ENCODE measurements around the gene ST6GALNAC2.
"Not testable (repeated sequence)": the region's sequence is repeated elsewhere in the genome, so short reads cannot be mapped to it uniquely, and the experiment has no call there.

The ST6GALNAC2 gene

GRCh38 chr17:76530095-76530723 lies 55.5 kb downstream of the ST6GALNAC2 start:
- DNase-seq (ENCODE audit: low spot score in 2 of 2) (no peak), ATAC-seq (ENCODE audit: low read depth) (no peak)
- no peaks in the 10 kb centered on the region for H3K27me3 Mint-ChIP-seq
- peaks cover 6% of the 10 kb centered on the region for H3K36me3 Mint-ChIP-seq
- peak overlapping the region; percentile 64 for H3K4me3 Mint-ChIP-seq
- H3K9me3 Mint-ChIP-seq: no peaks in the 10 kb centered on the region
- H3K27ac Mint-ChIP-seq: peak overlapping the region; percentile 81
- peaks cover 23% of the 10 kb centered on the region for H3K4me1 Mint-ChIP-seq

- DNase-seq (ENCODE audit: low spot score in 2 of 2) (no peak), ATAC-seq (ENCODE audit: low read depth) (no peak)
- peaks cover 29% of the 10 kb centered on the region for H3K4me1 Mint-ChIP-seq
- H3K4me3 Mint-ChIP-seq: peak overlapping the region; percentile 91
- peak overlapping the region; percentile 81 for H3K27ac Mint-ChIP-seq
- H3K27me3 Mint-ChIP-seq: no peaks in the 10 kb centered on the region
- H3K9me3 Mint-ChIP-seq: no peaks in the 10 kb centered on the region
- peaks cover 6% of the 10 kb centered on the region for H3K36me3 Mint-ChIP-seq
These were observed 56.2 kb downstream of the ST6GALNAC2 start for GRCh38 chr17:76529224-76530094.

GRCh38 chr17:76528528-76529223 lies 57.0 kb downstream of the ST6GALNAC2 start:
- Mint-ChIP-seq H3K27me3 (no peaks in the 10 kb centered on the region), H3K4me3 (peak overlapping the region; percentile 91), H3K4me1 (peaks cover 30% of the 10 kb centered on the region), H3K9me3 (no peaks in the 10 kb centered on the region), H3K36me3 (peaks cover 6% of the 10 kb centered on the region), H3K27ac (peak overlapping the region; percentile 81)
- ATAC-seq (ENCODE audit: low read depth): peak; percentile 34
- no peak for DNase-seq (ENCODE audit: low spot score in 2 of 2)

- Mint-ChIP-seq H3K27ac (peak overlapping the region; percentile 81), H3K4me3 (peak overlapping the region; percentile 91), H3K36me3 (peaks cover 6% of the 10 kb centered on the region), H3K9me3 (no peaks in the 10 kb centered on the region), H3K4me1 (peaks cover 33% of the 10 kb centered on the region), H3K27me3 (no peaks in the 10 kb centered on the region)
- peak; percentile 66 for ATAC-seq (ENCODE audit: low read depth)
- peak in 1 of 2 donors; percentile 52 for DNase-seq (ENCODE audit: low spot score in 2 of 2)
These were observed 57.5 kb downstream of the ST6GALNAC2 start for GRCh38 chr17:76528156-76528527.

GRCh38 chr17:76527430-76528111 lies 58.1 kb downstream of the ST6GALNAC2 start:
- Mint-ChIP-seq H3K4me3 (peak overlapping the region; percentile 91), H3K4me1 (peaks cover 35% of the 10 kb centered on the region), H3K9me3 (no peaks in the 10 kb centered on the region), H3K36me3 (peaks cover 6% of the 10 kb centered on the region), H3K27ac (peak overlapping the region; percentile 81), H3K27me3 (no peaks in the 10 kb centered on the region)
- peak; percentile 63 to 64 for DNase-seq (ENCODE audit: low spot score in 2 of 2)
- peak; percentile 76 for ATAC-seq (ENCODE audit: low read depth)

- ATAC-seq (ENCODE audit: low read depth): not testable (repeated sequence)
These were observed 58.6 kb downstream of the ST6GALNAC2 start for GRCh38 chr17:76527016-76527415.

GRCh38 chr17:76525513-76525833 lies 60.2 kb downstream of the ST6GALNAC2 start:
- not testable (repeated sequence) for DNase-seq (ENCODE audit: low spot score in 2 of 2); H3K27ac Mint-ChIP-seq; H3K27me3 Mint-ChIP-seq; H3K36me3 Mint-ChIP-seq; ATAC-seq (ENCODE audit: low read depth); H3K4me3 Mint-ChIP-seq; H3K9me3 Mint-ChIP-seq
- H3K4me1 Mint-ChIP-seq: peaks cover 28% of the 10 kb centered on the region

More at GRCh38 chr17:76527016-76527415, 58.6 kb downstream of the ST6GALNAC2 start:
- H3K4me1 Mint-ChIP-seq: peaks cover 33% of the 10 kb centered on the region
- not testable (repeated sequence) for H3K36me3 Mint-ChIP-seq; H3K27me3 Mint-ChIP-seq; H3K9me3 Mint-ChIP-seq; DNase-seq (ENCODE audit: low spot score in 2 of 2)
- peak overlapping the region; percentile 80 for H3K4me3 Mint-ChIP-seq
- H3K27ac Mint-ChIP-seq: peak overlapping the region; percentile 81

- H3K4me1 Mint-ChIP-seq: peaks cover 23% of the 10 kb centered on the region
- ATAC-seq (ENCODE audit: low read depth) (no peak), DNase-seq (ENCODE audit: low spot score in 2 of 2) (no peak)
- peak overlapping the region; percentile 14 for H3K27ac Mint-ChIP-seq
- H3K27me3 Mint-ChIP-seq: peaks cover 7% of the 10 kb centered on the region
- H3K9me3 Mint-ChIP-seq: no peaks in the 10 kb centered on the region
- no peak overlapping the region for H3K4me3 Mint-ChIP-seq
- no peaks in the 10 kb centered on the region for H3K36me3 Mint-ChIP-seq
These were observed 60.8 kb downstream of the ST6GALNAC2 start for GRCh38 chr17:76524598-76525512.

GRCh38 chr17:76523084-76524037 lies 62.3 kb downstream of the ST6GALNAC2 start:
- Mint-ChIP-seq H3K27me3 (peaks cover 7% of the 10 kb centered on the region), H3K4me1 (peaks cover 22% of the 10 kb centered on the region), H3K9me3 (no peaks in the 10 kb centered on the region), H3K27ac (no peak overlapping the region), H3K36me3 (no peaks in the 10 kb centered on the region), H3K4me3 (peak overlapping the region; percentile 44)
- DNase-seq (ENCODE audit: low spot score in 2 of 2) (peak; percentile 85 to 89), ATAC-seq (ENCODE audit: low read depth) (peak; percentile 53)

- H3K4me3 Mint-ChIP-seq; H3K27me3 Mint-ChIP-seq; H3K27ac Mint-ChIP-seq; H3K36me3 Mint-ChIP-seq; DNase-seq (ENCODE audit: low spot score in 2 of 2); ATAC-seq (ENCODE audit: low read depth); H3K9me3 Mint-ChIP-seq: not testable (repeated sequence)
- H3K4me1 Mint-ChIP-seq: peaks cover 17% of the 10 kb centered on the region
These were observed 64.0 kb downstream of the ST6GALNAC2 start for GRCh38 chr17:76521683-76522082.

- ATAC-seq (ENCODE audit: low read depth): no peak
These were observed 64.4 kb downstream of the ST6GALNAC2 start for GRCh38 chr17:76521262-76521661.

More at GRCh38 chr17:76521262-76521661, 64.4 kb downstream of the ST6GALNAC2 start:
- DNase-seq (ENCODE audit: low spot score in 2 of 2): no peak
- no peak overlapping the region for H3K27ac Mint-ChIP-seq
- no peaks in the 10 kb centered on the region for H3K9me3 Mint-ChIP-seq
- H3K4me1 Mint-ChIP-seq: peaks cover 17% of the 10 kb centered on the region
- H3K27me3 Mint-ChIP-seq: peaks cover 7% of the 10 kb centered on the region
- no peak overlapping the region for H3K4me3 Mint-ChIP-seq
- H3K36me3 Mint-ChIP-seq: no peaks in the 10 kb centered on the region
